Mucosa of descending colon (tissue), 3 donors: ENCODE measurements around the gene ZNF292. TPM values are rescaled to one million over a fixed set of nuclear protein-coding genes. Genes with fewer than 3 reads are reported as not detected.

Source experiments
- ATAC-seq: fragments of 200-7000 bp; cut with Tn5 transposase; one replicate; pipeline ENCODE4 v1.9.1; 2020; ENCODE audit warnings: mild to moderate bottlenecking, moderate library complexity
- DNase-seq, 3 donors: peaks; one replicate each; pipeline ENCODE4 v3.0.0-alpha.2; 2020
- H3K36me3 ChIP-seq: fragments of 200-600 bp; one replicate; pipeline ENCODE4 v1.8.0; 2021; ENCODE audit warnings: low read depth, mild to moderate bottlenecking
- H3K4me1 ChIP-seq: fragments of 200-600 bp; one replicate; pipeline ENCODE4 v1.8.0; 2021; ENCODE audit warnings: low read depth, mild to moderate bottlenecking
- H3K4me3 ChIP-seq: fragments of 200-600 bp; one replicate; pipeline ENCODE4 v1.8.0; 2021; ENCODE audit warnings: mild to moderate bottlenecking
- H3K9me3 ChIP-seq: fragments of 200-600 bp; one replicate; pipeline ENCODE4 v1.8.0; 2021; ENCODE audit warnings: mild to moderate bottlenecking
- intact Hi-C, 2 donors: fragments of 100-400 bp; cut with DNase I in 1 of 2; cut with micrococcal nuclease in 1 of 2; formaldehyde crosslinking; loops; one replicate each; pipeline versions ENCODE4 v1.11.0 to v1.11.1; 2022; cut with DNase I, micrococcal nuclease
- total RNA-seq, 3 donors: library from RNA; stranded (reverse); fragmentation: NEBNext Ultra II Directional in 2 of 3; extraction: Animal tissue kit (Norgen Biotek cat#: 25700) in 2 of 3; gene quantifications; one replicate each; pipeline versions ENCODE4 v1.2.1 to v1.2.4, GENCODE V29; 2021 to 2023
- TF ChIP-seq, protein P1 (sequence below): fragments of 200-600 bp; IDR thresholded peaks from one replicate; pipeline ENCODE4 v1.8.0; 2022; ENCODE audit warnings: antibody characterized with exemption, mild to moderate bottlenecking
- donor health status: DM: no; HTN: no; CAD: no; lungs with moderate emphysema.
- donor health status: DM: no; HTN: no; CAD: no.
- donor health status: DM: no; HTN: yes; CAD: no.

The ZNF292 gene
- total RNA-seq, 3 donors from 2014 or later: 40.9 to 83.2 (median 44.4) TPM

- Histone ChIP-seq H3K4me3 (no peak overlapping the region), H3K4me1 (no peaks in the 10 kb centered on the region), H3K36me3 (no peaks in the 10 kb centered on the region), H3K9me3 (no peaks in the 10 kb centered on the region)
- intact Hi-C loops: no loop called here
- TF ChIP-seq, protein P1, sequence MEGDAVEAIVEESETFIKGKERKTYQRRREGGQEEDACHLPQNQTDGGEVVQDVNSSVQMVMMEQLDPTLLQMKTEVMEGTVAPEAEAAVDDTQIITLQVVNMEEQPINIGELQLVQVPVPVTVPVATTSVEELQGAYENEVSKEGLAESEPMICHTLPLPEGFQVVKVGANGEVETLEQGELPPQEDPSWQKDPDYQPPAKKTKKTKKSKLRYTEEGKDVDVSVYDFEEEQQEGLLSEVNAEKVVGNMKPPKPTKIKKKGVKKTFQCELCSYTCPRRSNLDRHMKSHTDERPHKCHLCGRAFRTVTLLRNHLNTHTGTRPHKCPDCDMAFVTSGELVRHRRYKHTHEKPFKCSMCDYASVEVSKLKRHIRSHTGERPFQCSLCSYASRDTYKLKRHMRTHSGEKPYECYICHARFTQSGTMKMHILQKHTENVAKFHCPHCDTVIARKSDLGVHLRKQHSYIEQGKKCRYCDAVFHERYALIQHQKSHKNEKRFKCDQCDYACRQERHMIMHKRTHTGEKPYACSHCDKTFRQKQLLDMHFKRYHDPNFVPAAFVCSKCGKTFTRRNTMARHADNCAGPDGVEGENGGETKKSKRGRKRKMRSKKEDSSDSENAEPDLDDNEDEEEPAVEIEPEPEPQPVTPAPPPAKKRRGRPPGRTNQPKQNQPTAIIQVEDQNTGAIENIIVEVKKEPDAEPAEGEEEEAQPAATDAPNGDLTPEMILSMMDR: no peak
- no peak for ATAC-seq
- DNase-seq: no peak
Measured at GRCh38 chr6:87281426-87281825, 126.1 kb downstream of the ZNF292 start.

DNA sequence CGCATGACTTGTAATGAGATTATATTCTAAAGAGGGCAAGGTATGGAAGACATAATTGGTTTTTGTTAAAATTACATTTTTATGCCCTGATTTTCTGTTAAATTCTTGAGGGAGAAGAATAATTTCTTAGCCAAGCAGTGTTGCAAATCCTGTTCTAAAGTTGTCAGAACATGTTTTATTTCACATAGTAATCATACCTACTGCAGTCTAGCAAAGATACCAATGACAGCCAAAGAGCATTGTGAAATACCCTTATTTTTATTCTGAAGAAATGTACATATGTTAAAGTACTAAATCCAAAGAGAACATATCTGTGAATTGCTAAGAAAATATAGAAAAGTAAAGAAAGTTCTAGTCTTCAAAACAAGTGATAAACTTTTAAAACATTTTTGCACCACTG lies 127.4 kb downstream of the ZNF292 start:
- DNase-seq (no peak), ATAC-seq (no peak)
- H3K9me3 ChIP-seq: no peaks in the 10 kb centered on the region
- intact Hi-C loops: no loop called here
- H3K36me3 ChIP-seq: no peaks in the 10 kb centered on the region
- no peaks in the 10 kb centered on the region for H3K4me1 ChIP-seq
- H3K4me3 ChIP-seq: no peak overlapping the region
- TF ChIP-seq, protein P1: no peak

DNA sequence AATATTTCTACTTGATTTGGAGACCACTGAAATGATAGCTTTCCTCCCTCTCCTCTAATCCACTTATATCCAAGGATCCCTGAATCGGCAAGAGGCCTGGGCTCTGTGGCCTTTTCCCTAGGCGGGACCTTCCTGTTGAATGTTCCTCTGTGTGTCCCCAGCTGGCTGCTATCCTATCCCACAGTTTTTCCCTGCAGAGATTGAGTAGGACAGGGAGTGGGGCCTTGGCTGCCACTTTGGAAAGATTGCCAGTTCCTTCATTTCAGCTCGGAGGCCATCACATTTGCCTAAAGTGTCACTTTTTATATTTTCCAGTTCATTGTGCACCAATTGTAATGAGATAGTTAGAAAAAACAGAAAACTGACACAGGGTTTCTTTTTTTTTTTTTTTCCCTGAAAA lies 128.1 kb downstream of the ZNF292 start:
- TF ChIP-seq, protein P1: no peak
- Histone ChIP-seq H3K4me3 (no peak overlapping the region), H3K36me3 (no peaks in the 10 kb centered on the region), H3K4me1 (no peaks in the 10 kb centered on the region), H3K9me3 (no peaks in the 10 kb centered on the region)
- intact Hi-C loops: no loop called here
- ATAC-seq: no peak
- DNase-seq: no peak

GRCh38 chr6:87287251-87287650 lies 131.9 kb downstream of the ZNF292 start:
- no peaks in the 10 kb centered on the region for H3K36me3 ChIP-seq
- DNase-seq: no peak
- no peak for ATAC-seq

DNA sequence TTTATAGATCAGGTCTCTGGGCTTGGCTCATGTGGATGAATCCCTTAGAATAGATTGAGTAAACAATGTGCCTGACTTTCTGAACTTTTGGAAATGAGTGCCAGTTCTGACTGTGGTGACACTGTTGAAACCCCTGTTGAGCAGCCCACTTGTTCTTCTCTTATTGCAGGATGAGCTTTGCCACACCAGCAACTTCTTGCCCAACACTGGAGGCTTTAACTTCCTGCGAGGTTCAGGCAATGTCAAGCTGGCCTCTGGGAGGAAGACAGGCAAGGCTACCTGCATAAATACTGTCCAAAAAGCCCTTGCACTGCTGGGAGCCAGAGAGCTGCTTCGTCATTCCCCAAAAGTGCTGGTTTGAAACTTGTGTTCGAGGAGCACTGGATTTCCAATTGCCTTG lies 134.2 kb downstream of the ZNF292 start:
- H3K36me3 ChIP-seq: no peaks in the 10 kb centered on the region
- no peak overlapping the region for H3K4me3 ChIP-seq
- TF ChIP-seq, protein P1: no peak
- intact Hi-C loops: no loop called here
- no peaks in the 10 kb centered on the region for H3K9me3 ChIP-seq
- H3K4me1 ChIP-seq: no peaks in the 10 kb centered on the region
- ATAC-seq (no peak), DNase-seq (no peak)

More at GRCh38 chr6:87287251-87287650, 131.9 kb downstream of the ZNF292 start:
- H3K9me3 ChIP-seq: no peaks in the 10 kb centered on the region
- TF ChIP-seq, protein P1: no peak
- intact Hi-C loops: no loop called here
- H3K4me3 ChIP-seq: no peak overlapping the region
- no peaks in the 10 kb centered on the region for H3K4me1 ChIP-seq

GRCh38 chr6:87291883-87292282 lies 136.5 kb downstream of the ZNF292 start:
- ATAC-seq (no peak), DNase-seq (no peak)
- TF ChIP-seq, protein P1: no peak
- intact Hi-C loops: no loop called here
- Histone ChIP-seq H3K9me3 (no peaks in the 10 kb centered on the region), H3K36me3 (no peaks in the 10 kb centered on the region), H3K4me3 (no peak overlapping the region), H3K4me1 (no peaks in the 10 kb centered on the region)
